ENCODE measurements around the gene FZD2. TPM values are rescaled to one million over a fixed set of nuclear protein-coding genes. Genes with fewer than 3 reads are reported as not detected.

FZD2 gene
- total and polyA plus RNA-seq, 2 of the 8 experiments (the other 6 are each of a cell fraction or from before 2014, with no cell fraction given), result 17.6 to 86.7 TPM

- TF ChIP-seq SP2 (IDR thresholded peaks at IDR 0.05; ENCODE audit: low read length) (no peak), GTF2F1 (IDR thresholded peaks at IDR 0.05; ENCODE audit: borderline replicate concordance, low read depth, low read length) (no peak), CTCF (IDR thresholded peaks at IDR 0.05; ENCODE audit: control extremely low read depth in 1 of 3, insufficient read depth in 1 of 3, low read depth in 1 of 3, low read length in 3 of 3) (no peak)
These were observed 44.3 kb downstream of the FZD2 start (continued) for GRCh38 chr17:44601539-44601938.

Data from H1 (cell line).